AG04449 (cell line): ENCODE measurements around the gene TSPAN16.

Experiments
- CTCF ChIA-PET: fragments of 350-600 bp; formaldehyde crosslinking; extraction: SDS; loops from one replicate; lab custom pipeline; 2021; ENCODE audit warnings: antibody characterized with exemption; lab: Yijun Ruan, JAX
- POLR2A ChIA-PET: fragments of 400-600, 350-600 bp; formaldehyde crosslinking; extraction: SDS; loops from one replicate; lab custom pipeline; 2020; ENCODE audit warnings: antibody characterized with exemption, inconsistent platforms; lab: Yijun Ruan, JAX
- DNase-seq: peaks from one replicate; pipeline ENCODE4 v3.0.0-alpha.2; 2010; ENCODE audit warnings: low read depth, low spot score
- H3K4me3 ChIP-seq: 2 replicates; pipeline ENCODE4 v1.5.1; 2011; ENCODE audit warnings: low read depth, mild to moderate bottlenecking, control low read depth, low read length
- CTCF ChIP-seq: IDR thresholded peaks from one replicate; pipeline ENCODE4 v1.5.1; 2011; ENCODE audit warnings: mild to moderate bottlenecking, moderate library complexity, low read length, control low read depth, inconsistent platforms; ENCODE audit not compliant: insufficient read depth; ENCODE audit errors: missing control alignments

TSPAN16 gene

GRCh38 chr19:11355160-11356073, 59.5 kb downstream of the TSPAN16 start, which contains the start of gene PLPPR2:
Gene PLPPR2 (plus strand): TSS chr19:11355432. CDS start chr19:11357674, 2,242 bp downstream.
- H3K4me3 ChIP-seq, result peak within 1 kb of the TSS; percentile 86
- POLR2A ChIA-PET, result no interaction called here
- DNase-seq, result no peak
- no peak for TF ChIP-seq CTCF
- CTCF ChIA-PET, result no interaction called here

- no peak for TF ChIP-seq CTCF
- no peak for DNase-seq
- peak overlapping the region; percentile 86 for H3K4me3 ChIP-seq
- ChIA-PET POLR2A (no interaction called here), CTCF (no interaction called here)
Measured at GRCh38 chr19:11356074-11356397, 60.1 kb downstream of the TSPAN16 start.

GRCh38 chr19:11356676-11357550, 61.0 kb downstream of the TSPAN16 start:
- POLR2A ChIA-PET, result no interaction called here
- DNase-seq, result no peak
- CTCF ChIA-PET, result no interaction called here
- no peak for TF ChIP-seq CTCF
- H3K4me3 ChIP-seq, result peak overlapping the region; percentile 86

GRCh38 chr19:11359421-11359820, 63.5 kb downstream of the TSPAN16 start:
- no peak overlapping the region for H3K4me3 ChIP-seq
- no peak for DNase-seq
- POLR2A ChIA-PET, result no interaction called here
- TF ChIP-seq CTCF, result no peak
- CTCF ChIA-PET, result interaction anchor here (1.0 kb wide), 1 partner anchor 11 kb away, joined by 3 read pairs; no protein-coding TSS in a partner anchor

GRCh38 chr19:11361037-11361770, 65.2 kb downstream of the TSPAN16 start:
- no peak overlapping the region for H3K4me3 ChIP-seq

More at GRCh38 chr19:11361037-11361770, 65.2 kb downstream of the TSPAN16 start:
- CTCF ChIA-PET, result interaction anchor here (1.4 to 1.6 kb wide), 2 partner anchors 20 to 22 kb away, joined by 5 to 8 read pairs; no protein-coding TSS in a partner anchor
- POLR2A ChIA-PET, result interaction anchor here (1.0 to 1.2 kb wide), 2 partner anchors 13 to 22 kb away, joined by 3 to 4 read pairs; partner anchors contain the start of genes RAB3D and SWSAP1
- no peak for DNase-seq
- no peak for TF ChIP-seq CTCF
